ENCODE data around the gene CFTR. TPM values are rescaled to one million over a fixed set of nuclear protein-coding genes. Genes with fewer than 3 reads are reported as not detected.

The CFTR gene
- total RNA-seq, 1 donor from 2014 or later, result not detected

DNA sequence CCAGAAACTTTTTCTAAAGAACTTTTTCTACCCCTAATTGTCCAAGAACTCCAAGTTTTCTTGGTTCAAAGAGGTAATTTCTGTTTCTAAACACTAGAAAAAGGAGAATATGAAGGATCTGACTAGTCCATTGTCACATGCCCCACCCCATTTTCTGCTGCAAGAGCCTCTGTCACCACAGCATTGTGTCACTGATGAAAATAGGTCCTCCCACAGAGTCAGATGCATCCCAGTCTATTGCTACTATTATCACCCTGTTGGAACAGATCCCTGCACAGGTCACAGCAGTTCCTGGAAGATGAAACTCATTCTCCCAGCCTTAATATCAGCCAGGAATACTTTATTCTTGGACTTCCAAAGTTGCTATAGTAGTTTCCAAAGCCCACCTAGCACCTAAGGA, 7.5 kb upstream of the CFTR start:
- H3K36me3 Mint-ChIP-seq (ENCODE audit: low read depth), result no peaks in the 10 kb centered on the region
- CTCF ChIA-PET, result no interaction called here
- no peak overlapping the region for H3K4me3 Mint-ChIP-seq
- DNase-seq (no peak), ATAC-seq (ENCODE audit: low read depth) (no peak)
- no peaks in the 10 kb centered on the region for H3K4me1 Mint-ChIP-seq
- POLR2A ChIA-PET, result no interaction called here
- H3K27ac Mint-ChIP-seq, result no peak overlapping the region
- no peaks in the 10 kb centered on the region for H3K27me3 Mint-ChIP-seq
- TF ChIP-seq, protein P1, sequence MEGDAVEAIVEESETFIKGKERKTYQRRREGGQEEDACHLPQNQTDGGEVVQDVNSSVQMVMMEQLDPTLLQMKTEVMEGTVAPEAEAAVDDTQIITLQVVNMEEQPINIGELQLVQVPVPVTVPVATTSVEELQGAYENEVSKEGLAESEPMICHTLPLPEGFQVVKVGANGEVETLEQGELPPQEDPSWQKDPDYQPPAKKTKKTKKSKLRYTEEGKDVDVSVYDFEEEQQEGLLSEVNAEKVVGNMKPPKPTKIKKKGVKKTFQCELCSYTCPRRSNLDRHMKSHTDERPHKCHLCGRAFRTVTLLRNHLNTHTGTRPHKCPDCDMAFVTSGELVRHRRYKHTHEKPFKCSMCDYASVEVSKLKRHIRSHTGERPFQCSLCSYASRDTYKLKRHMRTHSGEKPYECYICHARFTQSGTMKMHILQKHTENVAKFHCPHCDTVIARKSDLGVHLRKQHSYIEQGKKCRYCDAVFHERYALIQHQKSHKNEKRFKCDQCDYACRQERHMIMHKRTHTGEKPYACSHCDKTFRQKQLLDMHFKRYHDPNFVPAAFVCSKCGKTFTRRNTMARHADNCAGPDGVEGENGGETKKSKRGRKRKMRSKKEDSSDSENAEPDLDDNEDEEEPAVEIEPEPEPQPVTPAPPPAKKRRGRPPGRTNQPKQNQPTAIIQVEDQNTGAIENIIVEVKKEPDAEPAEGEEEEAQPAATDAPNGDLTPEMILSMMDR (IDR thresholded peaks at IDR 0.05), result no peak
- no peaks in the 10 kb centered on the region for H3K9me3 Mint-ChIP-seq
- intact Hi-C loops (cut with micrococcal nuclease), result no loop called here

DNA sequence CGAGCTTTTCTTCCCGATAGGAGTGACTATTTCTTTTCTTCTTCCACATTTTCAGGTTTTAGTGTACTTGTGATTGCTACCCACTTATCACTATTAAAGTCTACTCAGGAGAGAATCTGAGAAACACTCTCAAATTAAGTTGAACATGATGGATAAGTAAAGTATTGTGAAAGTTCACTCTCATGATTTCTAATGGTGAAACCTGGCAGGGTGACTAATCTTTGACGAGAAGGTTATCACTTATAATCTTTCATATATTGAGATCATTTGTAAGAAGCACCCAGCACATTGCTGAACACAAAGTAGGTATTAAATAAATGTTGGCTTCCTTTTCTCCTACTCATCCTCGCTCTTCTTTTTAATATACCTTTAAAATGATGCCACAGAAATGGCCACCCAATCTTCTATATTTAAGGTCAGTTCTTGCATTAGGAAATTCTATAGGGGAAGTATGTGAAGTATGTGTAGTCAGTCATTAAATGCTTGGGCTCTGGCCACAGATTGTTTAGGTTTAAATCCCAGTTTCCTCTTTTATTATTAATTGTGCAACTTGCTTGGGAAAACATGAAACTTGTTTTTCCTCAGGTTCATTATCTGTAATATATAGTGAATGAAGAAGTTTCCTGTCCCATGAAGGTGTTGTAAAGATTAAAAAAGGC, 3.1 kb upstream of the CFTR start:
- intact Hi-C loops (cut with micrococcal nuclease), result no loop called here
- ChIA-PET CTCF (no interaction called here), POLR2A (no interaction called here)
- Mint-ChIP-seq H3K36me3 (ENCODE audit: low read depth) (no peaks in the 10 kb centered on the region), H3K27ac (no peak overlapping the region), H3K27me3 (peaks cover 20% of the 10 kb centered on the region), H3K9me3 (no peaks in the 10 kb centered on the region), H3K4me3 (no peak overlapping the region), H3K4me1 (no peaks in the 10 kb centered on the region)
- TF ChIP-seq, protein P1 (IDR thresholded peaks at IDR 0.05), result no peak
- no peak for ATAC-seq (ENCODE audit: low read depth)
- DNase-seq, result no peak

DNA sequence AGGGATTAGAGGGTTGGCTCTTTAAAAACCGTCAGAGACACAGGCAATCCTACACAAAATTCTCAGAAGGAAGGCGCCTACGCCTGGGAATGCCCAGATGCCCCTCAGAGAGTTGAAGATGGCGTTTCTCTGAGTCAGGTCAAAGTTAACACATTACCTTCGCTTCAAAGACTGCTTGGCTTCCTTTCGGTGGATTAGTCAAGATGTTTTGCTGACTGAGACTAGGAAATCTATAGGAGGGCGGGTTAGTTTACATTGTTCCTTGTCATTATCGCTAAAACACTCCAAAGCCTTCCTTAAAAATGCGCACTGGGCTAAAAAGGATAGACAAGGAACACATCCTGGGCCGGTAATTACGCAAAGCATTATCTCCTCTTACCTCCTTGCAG, 995 bp upstream of the CFTR start:
- TF ChIP-seq, protein P1 (IDR thresholded peaks at IDR 0.05), result no peak
- Mint-ChIP-seq H3K4me1 (no peaks in the 10 kb centered on the region), H3K27me3 (peaks cover 20% of the 10 kb centered on the region), H3K27ac (no peak overlapping the region), H3K4me3 (no peak overlapping the region), H3K36me3 (ENCODE audit: low read depth) (no peaks in the 10 kb centered on the region), H3K9me3 (no peaks in the 10 kb centered on the region)
- POLR2A ChIA-PET, result no interaction called here
- no peak for ATAC-seq (ENCODE audit: low read depth)
- no peak for DNase-seq
- intact Hi-C loops (cut with micrococcal nuclease), result no loop called here
- CTCF ChIA-PET, result no interaction called here

DNA sequence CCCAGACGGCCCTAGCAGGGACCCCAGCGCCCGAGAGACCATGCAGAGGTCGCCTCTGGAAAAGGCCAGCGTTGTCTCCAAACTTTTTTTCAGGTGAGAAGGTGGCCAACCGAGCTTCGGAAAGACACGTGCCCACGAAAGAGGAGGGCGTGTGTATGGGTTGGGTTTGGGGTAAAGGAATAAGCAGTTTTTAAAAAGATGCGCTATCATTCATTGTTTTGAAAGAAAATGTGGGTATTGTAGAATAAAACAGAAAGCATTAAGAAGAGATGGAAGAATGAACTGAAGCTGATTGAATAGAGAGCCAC, 184 bp downstream of the CFTR start:
- intact Hi-C loops (cut with micrococcal nuclease), result no loop called here
- no peaks in the 10 kb centered on the region for H3K36me3 Mint-ChIP-seq (ENCODE audit: low read depth)

DNA sequence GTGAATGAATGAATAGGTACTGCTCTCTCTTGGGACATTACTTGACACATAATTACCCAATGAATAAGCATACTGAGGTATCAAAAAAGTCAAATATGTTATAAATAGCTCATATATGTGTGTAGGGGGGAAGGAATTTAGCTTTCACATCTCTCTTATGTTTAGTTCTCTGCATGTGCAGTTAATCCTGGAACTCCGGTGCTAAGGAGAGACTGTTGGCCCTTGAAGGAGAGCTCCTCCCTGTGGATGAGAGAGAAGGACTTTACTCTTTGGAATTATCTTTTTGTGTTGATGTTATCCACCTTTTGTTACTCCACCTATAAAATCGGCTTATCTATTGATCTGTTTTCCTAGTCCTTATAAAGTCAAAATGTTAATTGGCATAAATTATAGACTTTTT, 1.2 kb downstream of the CFTR start:
- peaks cover 20% of the 10 kb centered on the region for H3K27me3 Mint-ChIP-seq
- H3K36me3 Mint-ChIP-seq (ENCODE audit: low read depth), result no peaks in the 10 kb centered on the region
- DNase-seq (no peak), ATAC-seq (ENCODE audit: low read depth) (no peak)
- intact Hi-C loops (cut with micrococcal nuclease), result no loop called here
- H3K4me3 Mint-ChIP-seq, result no peak overlapping the region
- H3K4me1 Mint-ChIP-seq, result no peaks in the 10 kb centered on the region
- CTCF ChIA-PET, result no interaction called here
- TF ChIP-seq, protein P1 (IDR thresholded peaks at IDR 0.05), result no peak
- POLR2A ChIA-PET, result no interaction called here
- no peaks in the 10 kb centered on the region for H3K9me3 Mint-ChIP-seq
- H3K27ac Mint-ChIP-seq, result no peak overlapping the region

More for the DNA sequence above, 184 bp downstream of the CFTR start:
- DNase-seq, result no peak
- Mint-ChIP-seq H3K9me3 (no peaks in the 10 kb centered on the region), H3K4me3 (no peak overlapping the region), H3K27ac (no peak overlapping the region), H3K27me3 (peaks cover 20% of the 10 kb centered on the region), H3K4me1 (no peaks in the 10 kb centered on the region)
- CTCF ChIA-PET, result no interaction called here
- ATAC-seq (ENCODE audit: low read depth), result no peak
- TF ChIP-seq, protein P1 (IDR thresholded peaks at IDR 0.05), result no peak
- POLR2A ChIA-PET, result no interaction called here

Data from activated B cell treated with CpG ODN at 0.5 μM for 24 hours (primary cell).